Measurements from ENCODE around the gene BGN. TPM values are rescaled to one million over a fixed set of nuclear protein-coding genes. Genes with fewer than 3 reads are reported as not detected.

Gene BGN
- total RNA-seq, 1 experiment from 2014 or later = not detected

DNA sequence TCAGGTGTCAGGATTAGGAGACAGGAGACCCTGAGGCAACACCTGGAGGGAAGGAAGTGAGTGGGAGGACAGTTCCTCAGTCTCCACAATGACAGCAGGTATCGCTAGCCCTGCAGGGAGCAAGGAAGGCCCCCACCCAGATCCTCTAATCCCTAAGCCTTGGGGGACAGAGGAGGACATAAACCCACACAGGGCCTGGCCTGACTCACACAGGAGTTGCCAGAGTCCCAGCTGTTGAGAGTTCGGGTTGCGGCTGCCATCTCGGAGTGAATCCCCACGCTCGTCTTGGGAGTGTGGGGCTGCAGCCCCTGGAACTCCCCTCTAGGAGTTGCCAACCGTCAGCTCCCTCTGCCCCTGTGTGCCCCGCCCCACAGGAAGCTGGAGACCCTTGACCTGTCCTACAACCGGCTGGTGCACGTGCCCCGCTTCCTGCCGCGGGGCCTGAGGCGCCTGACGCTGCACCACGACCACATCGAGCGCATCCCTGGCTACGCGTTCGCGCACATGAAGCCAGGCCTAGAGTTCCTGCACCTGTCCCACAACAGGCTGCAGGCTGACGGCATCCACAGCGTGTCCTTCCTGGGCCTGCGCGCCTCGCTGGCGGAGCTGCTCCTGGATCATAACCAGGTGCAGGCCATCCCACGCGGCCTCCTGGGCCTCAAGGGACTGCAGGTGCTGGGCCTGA, 9.2 kb upstream of the BGN start:
- Histone ChIP-seq H2AFZ (ENCODE audit: low read length) (no peak overlapping the region), H3K4me1 (ENCODE audit: insufficient read depth, low read length) (peaks cover 7% of the 10 kb centered on the region; the same call in 1 of the 2 replicates), H3K27ac (ENCODE audit: low read length) (no peak overlapping the region), H3K9ac (ENCODE audit: low read length) (no peak overlapping the region), H4K20me1 (ENCODE audit: low read length) (no peaks in the 10 kb centered on the region), H3K9me3 (ENCODE audit: low read length) (no peaks in the 10 kb centered on the region), H3K36me3 (ENCODE audit: low read depth, low read length) (no peaks in the 10 kb centered on the region), H3F3A (ENCODE audit: low read length, unreplicated experiment) (no peaks in the 10 kb centered on the region), H3K4me3 (ENCODE audit: low read length) (no peak overlapping the region), H3K4me2 (ENCODE audit: low read length) (no peak overlapping the region), H3K79me2 (ENCODE audit: low read length) (no peaks in the 10 kb centered on the region), H3K9me2 (replicated peaks; ENCODE audit: low read length) (no peaks in the 10 kb centered on the region), H3K27me3 (ENCODE audit: low read length) (no peaks in the 10 kb centered on the region)
- BruUV-seq (replicated peaks) = no TSS peak
- CTCF ChIA-PET = no interaction called here
- intact Hi-C loops (cut with micrococcal nuclease) = no loop called here
- TF ChIP-seq, protein P1, sequence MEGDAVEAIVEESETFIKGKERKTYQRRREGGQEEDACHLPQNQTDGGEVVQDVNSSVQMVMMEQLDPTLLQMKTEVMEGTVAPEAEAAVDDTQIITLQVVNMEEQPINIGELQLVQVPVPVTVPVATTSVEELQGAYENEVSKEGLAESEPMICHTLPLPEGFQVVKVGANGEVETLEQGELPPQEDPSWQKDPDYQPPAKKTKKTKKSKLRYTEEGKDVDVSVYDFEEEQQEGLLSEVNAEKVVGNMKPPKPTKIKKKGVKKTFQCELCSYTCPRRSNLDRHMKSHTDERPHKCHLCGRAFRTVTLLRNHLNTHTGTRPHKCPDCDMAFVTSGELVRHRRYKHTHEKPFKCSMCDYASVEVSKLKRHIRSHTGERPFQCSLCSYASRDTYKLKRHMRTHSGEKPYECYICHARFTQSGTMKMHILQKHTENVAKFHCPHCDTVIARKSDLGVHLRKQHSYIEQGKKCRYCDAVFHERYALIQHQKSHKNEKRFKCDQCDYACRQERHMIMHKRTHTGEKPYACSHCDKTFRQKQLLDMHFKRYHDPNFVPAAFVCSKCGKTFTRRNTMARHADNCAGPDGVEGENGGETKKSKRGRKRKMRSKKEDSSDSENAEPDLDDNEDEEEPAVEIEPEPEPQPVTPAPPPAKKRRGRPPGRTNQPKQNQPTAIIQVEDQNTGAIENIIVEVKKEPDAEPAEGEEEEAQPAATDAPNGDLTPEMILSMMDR (conservative IDR thresholded peaks at IDR 0.05; ENCODE audit: low read depth, low read length) = no peak
- no peak for TF ChIP-seq EZH2 (IDR thresholded peaks at IDR 0.05; ENCODE audit: low read length, unreplicated experiment)
- no peak for TF ChIP-seq EZH2phosphoT487 (IDR thresholded peaks at IDR 0.05; ENCODE audit: borderline replicate concordance, low read length)
- ATAC-seq (no peak), DNase-seq (no peak)
- POLR2A ChIA-PET (ENCODE audit: unreplicated experiment) = no interaction called here

DNA sequence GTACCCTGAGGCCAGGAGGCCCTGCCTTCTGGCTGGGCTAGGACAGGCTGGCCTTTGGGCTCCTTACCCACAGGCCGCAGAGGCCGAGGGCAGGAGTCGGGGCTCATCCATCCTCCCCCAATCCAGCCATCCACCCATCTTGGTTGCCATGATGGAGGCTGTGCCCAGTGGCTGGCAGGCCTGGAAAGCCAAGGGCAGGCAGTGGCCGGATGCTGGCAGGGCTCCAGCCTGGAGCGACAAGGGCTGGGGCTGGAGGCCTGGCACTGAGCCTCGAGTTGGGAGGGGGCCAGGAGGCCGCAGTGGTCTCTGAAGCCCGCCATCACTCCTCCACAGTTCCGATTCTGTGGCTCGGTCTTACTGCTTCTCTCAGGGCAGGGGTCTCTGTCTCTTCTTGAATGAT, 8.6 kb upstream of the BGN start:
- intact Hi-C loops (cut with micrococcal nuclease) = no loop called here
- Histone ChIP-seq H3K27me3 (ENCODE audit: low read length) (no peaks in the 10 kb centered on the region), H3K4me3 (ENCODE audit: low read length) (no peak overlapping the region), H4K20me1 (ENCODE audit: low read length) (no peaks in the 10 kb centered on the region), H3K9ac (ENCODE audit: low read length) (no peak overlapping the region), H3K27ac (ENCODE audit: low read length) (no peak overlapping the region), H3K9me2 (replicated peaks; ENCODE audit: low read length) (no peaks in the 10 kb centered on the region), H3K4me2 (ENCODE audit: low read length) (no peak overlapping the region), H3F3A (ENCODE audit: low read length, unreplicated experiment) (no peaks in the 10 kb centered on the region), H2AFZ (ENCODE audit: low read length) (no peak overlapping the region), H3K4me1 (ENCODE audit: insufficient read depth, low read length) (peaks cover 7% of the 10 kb centered on the region; the same call in 1 of the 2 replicates), H3K36me3 (ENCODE audit: low read depth, low read length) (no peaks in the 10 kb centered on the region), H3K79me2 (ENCODE audit: low read length) (no peaks in the 10 kb centered on the region), H3K9me3 (ENCODE audit: low read length) (no peaks in the 10 kb centered on the region)
- no TSS peak for BruUV-seq (replicated peaks)
- CTCF ChIA-PET = no interaction called here
- POLR2A ChIA-PET (ENCODE audit: unreplicated experiment) = no interaction called here
- TF ChIP-seq EZH2phosphoT487 (IDR thresholded peaks at IDR 0.05; ENCODE audit: borderline replicate concordance, low read length) (no peak), EZH2 (IDR thresholded peaks at IDR 0.05; ENCODE audit: low read length, unreplicated experiment) (no peak)
- TF ChIP-seq, protein P1 (conservative IDR thresholded peaks at IDR 0.05; ENCODE audit: low read depth, low read length) = no peak
- ATAC-seq = no peak
- no peak for DNase-seq

DNA sequence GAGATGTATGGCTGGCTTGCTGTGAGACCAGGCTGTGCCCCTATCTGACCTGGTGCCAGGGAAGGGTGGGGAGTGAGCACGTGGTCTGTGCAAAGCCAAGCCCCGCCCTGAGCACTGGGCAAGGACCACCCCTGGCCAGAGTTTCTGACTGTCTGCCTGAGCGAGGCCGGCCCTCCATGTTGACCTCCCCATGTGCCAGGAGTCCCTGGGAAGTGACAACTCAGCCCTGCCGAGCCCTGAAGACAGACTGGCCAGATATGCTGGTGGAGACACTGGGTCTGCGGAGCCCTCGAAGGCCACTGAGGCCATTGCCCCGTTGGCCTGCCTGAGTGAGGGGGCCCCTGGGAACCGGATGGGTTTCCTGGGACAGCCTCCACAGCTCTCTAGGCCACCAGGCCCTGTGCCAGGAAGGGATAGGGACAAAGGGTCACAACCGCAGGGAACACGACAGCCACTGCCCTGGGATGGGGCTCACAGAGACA, 7.1 kb upstream of the BGN start:
- no peak for ATAC-seq

More for the DNA sequence above, 7.1 kb upstream of the BGN start:
- intact Hi-C loops (cut with micrococcal nuclease) = no loop called here
- Histone ChIP-seq H3K4me1 (ENCODE audit: insufficient read depth, low read length) (peaks cover 7% of the 10 kb centered on the region; the same call in 1 of the 2 replicates), H3K36me3 (ENCODE audit: low read depth, low read length) (no peaks in the 10 kb centered on the region), H3K9me3 (ENCODE audit: low read length) (no peaks in the 10 kb centered on the region), H3K79me2 (ENCODE audit: low read length) (no peaks in the 10 kb centered on the region), H3F3A (ENCODE audit: low read length, unreplicated experiment) (no peaks in the 10 kb centered on the region), H3K4me3 (ENCODE audit: low read length) (no peak overlapping the region), H3K4me2 (ENCODE audit: low read length) (no peak overlapping the region), H4K20me1 (ENCODE audit: low read length) (no peaks in the 10 kb centered on the region), H3K27ac (ENCODE audit: low read length) (no peak overlapping the region), H3K9ac (ENCODE audit: low read length) (no peak overlapping the region), H2AFZ (ENCODE audit: low read length) (no peak overlapping the region), H3K27me3 (ENCODE audit: low read length) (no peaks in the 10 kb centered on the region), H3K9me2 (replicated peaks; ENCODE audit: low read length) (no peaks in the 10 kb centered on the region)
- CTCF ChIA-PET = no interaction called here
- POLR2A ChIA-PET (ENCODE audit: unreplicated experiment) = no interaction called here
- DNase-seq = no peak
- TF ChIP-seq EZH2 (IDR thresholded peaks at IDR 0.05; ENCODE audit: low read length, unreplicated experiment) (no peak), EZH2phosphoT487 (IDR thresholded peaks at IDR 0.05; ENCODE audit: borderline replicate concordance, low read length) (no peak)
- TF ChIP-seq, protein P1 (conservative IDR thresholded peaks at IDR 0.05; ENCODE audit: low read depth, low read length) = no peak
- BruUV-seq (replicated peaks) = no TSS peak
